A673 (cell line): Measurements from ENCODE around the gene AVPR1B. TPM values are rescaled to one million over a fixed set of nuclear protein-coding genes. Genes with fewer than 3 reads are reported as not detected.

ENCODE experiments used
- BruUV-seq: library from RNA; stranded (reverse); fragments of 400-500 nt; replicated peaks from 2 replicates; lab custom pipeline; 2021; lab: Mats Ljungman, UMichigan
- CTCF ChIA-PET: fragments of 300-600 bp; sonication (Branson Sonifier 250); formaldehyde crosslinking; loops from one replicate; lab custom pipeline; 2022; ENCODE audit warnings: antibody characterized with exemption; lab: Charles Lee
- POLR2A ChIA-PET: fragments of 300-600 bp; sonication (Branson Sonifier 250); formaldehyde crosslinking; loops from one replicate; lab custom pipeline; 2022; ENCODE audit warnings: antibody characterized with exemption; ENCODE audit not compliant: low non-redundant PET; lab: Charles Lee
- DNase-seq: peaks from one replicate; pipeline ENCODE4 v3.0.0-alpha.2; 2015; ENCODE audit warnings: low spot score
- H3K27ac ChIP-seq: fragments of 200-600 bp; sonication (generic); 2 replicates; pipeline ENCODE4 v1.5.1; 2016; ENCODE audit warnings: mixed run types, low read depth, mild to moderate bottlenecking, mixed read lengths, antibody characterized with exemption, low read length; ENCODE audit not compliant: poor library complexity, severe bottlenecking
- H3K27me3 ChIP-seq: fragments of 200-600 bp; sonication (generic); replicated peaks from 2 replicates; pipeline ENCODE4 v1.6.1; 2017; ENCODE audit warnings: mixed run types, low read depth, mild to moderate bottlenecking, mixed read lengths, antibody characterized with exemption, low read length; ENCODE audit not compliant: insufficient read depth, poor library complexity
- H3K36me3 ChIP-seq: fragments of 200-600 bp; sonication (generic); 2 replicates; pipeline ENCODE4 v1.6.1; 2016; ENCODE audit warnings: mixed run types, mild to moderate bottlenecking, mixed read lengths, antibody characterized with exemption, low read length; ENCODE audit not compliant: insufficient read depth, poor library complexity, severe bottlenecking
- H3K4me1 ChIP-seq: fragments of 200-600 bp; sonication (generic); 2 replicates; pipeline ENCODE4 v1.6.1; 2017; ENCODE audit warnings: mixed run types, mild to moderate bottlenecking, mixed read lengths, antibody characterized with exemption, low read length; ENCODE audit not compliant: insufficient read depth, poor library complexity, severe bottlenecking
- H3K4me3 ChIP-seq: fragments of 200-600 bp; sonication (generic); 2 replicates; pipeline ENCODE4 v1.5.1; 2016; ENCODE audit warnings: low read depth, mixed run types, mild to moderate bottlenecking, mixed read lengths, low read length; ENCODE audit not compliant: poor library complexity, severe bottlenecking
- H3K9me3 ChIP-seq: fragments of 200-600 bp; sonication (generic); 2 replicates; pipeline ENCODE4 v1.6.1; 2016; ENCODE audit warnings: mixed run types, low read depth, mild to moderate bottlenecking, mixed read lengths, antibody characterized with exemption, low read length; ENCODE audit not compliant: poor library complexity, severe bottlenecking
- EZH2 ChIP-seq: fragments of 200-600 bp; sonication (generic); IDR thresholded peaks from 2 replicates; pipeline ENCODE4 v1.6.1; 2017; ENCODE audit warnings: borderline replicate concordance, low read depth, mild to moderate bottlenecking, mixed read lengths, antibody characterized with exemption, low read length; ENCODE audit not compliant: poor library complexity, severe bottlenecking
- intact Hi-C: fragments of 100-400 bp; cut with micrococcal nuclease; formaldehyde crosslinking; loops from one replicate; pipeline ENCODE4 v1.10.0; 2022; ENCODE audit not compliant: unreplicated experiment
- total RNA-seq: library from RNA; stranded (reverse); gene quantifications from 2 replicates; pipeline ENCODE4 v1.2.3, GENCODE V29; 2021
- TF ChIP-seq, protein P1 (sequence below): fragments of 300-800, 200-600 bp; sonication (generic); conservative IDR thresholded peaks from 2 replicates; pipeline ENCODE4 v1.5.1; 2017; ENCODE audit warnings: low read depth, mild to moderate bottlenecking, antibody characterized with exemption, low read length, moderate library complexity, mixed read lengths

AVPR1B gene
- total RNA-seq, 1 experiment from 2014 or later = not detected

DNA sequence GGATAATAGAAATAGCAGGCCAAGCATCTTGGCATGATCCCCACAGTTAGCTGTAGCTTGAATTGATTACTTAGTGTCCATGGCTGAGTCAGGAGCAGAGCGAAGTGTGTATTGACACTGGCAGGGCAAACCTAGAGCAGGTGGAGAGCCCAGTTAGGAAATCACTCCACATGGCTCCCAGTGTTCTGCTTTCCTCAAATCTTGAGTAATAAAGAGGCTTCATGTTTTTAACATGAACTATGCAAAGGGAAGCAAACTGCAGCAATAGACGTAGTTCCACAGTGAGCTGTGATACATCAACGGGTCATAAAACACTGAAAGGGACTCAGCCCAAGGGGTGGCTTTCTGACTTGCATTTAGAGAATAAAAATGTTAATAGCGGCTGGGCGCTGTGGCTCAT is 35.3 kb downstream of the AVPR1B start:
- no peak for DNase-seq
- H3K36me3 ChIP-seq = no peaks in the 10 kb centered on the region
- intact Hi-C loops = no loop called here
- H3K27ac ChIP-seq = no peak overlapping the region
- no peak overlapping the region for H3K4me3 ChIP-seq
- CTCF ChIA-PET = no interaction called here
- H3K27me3 ChIP-seq = no peaks in the 10 kb centered on the region
- POLR2A ChIA-PET = no interaction called here
- H3K9me3 ChIP-seq = no peaks in the 10 kb centered on the region
- TF ChIP-seq, protein P1, sequence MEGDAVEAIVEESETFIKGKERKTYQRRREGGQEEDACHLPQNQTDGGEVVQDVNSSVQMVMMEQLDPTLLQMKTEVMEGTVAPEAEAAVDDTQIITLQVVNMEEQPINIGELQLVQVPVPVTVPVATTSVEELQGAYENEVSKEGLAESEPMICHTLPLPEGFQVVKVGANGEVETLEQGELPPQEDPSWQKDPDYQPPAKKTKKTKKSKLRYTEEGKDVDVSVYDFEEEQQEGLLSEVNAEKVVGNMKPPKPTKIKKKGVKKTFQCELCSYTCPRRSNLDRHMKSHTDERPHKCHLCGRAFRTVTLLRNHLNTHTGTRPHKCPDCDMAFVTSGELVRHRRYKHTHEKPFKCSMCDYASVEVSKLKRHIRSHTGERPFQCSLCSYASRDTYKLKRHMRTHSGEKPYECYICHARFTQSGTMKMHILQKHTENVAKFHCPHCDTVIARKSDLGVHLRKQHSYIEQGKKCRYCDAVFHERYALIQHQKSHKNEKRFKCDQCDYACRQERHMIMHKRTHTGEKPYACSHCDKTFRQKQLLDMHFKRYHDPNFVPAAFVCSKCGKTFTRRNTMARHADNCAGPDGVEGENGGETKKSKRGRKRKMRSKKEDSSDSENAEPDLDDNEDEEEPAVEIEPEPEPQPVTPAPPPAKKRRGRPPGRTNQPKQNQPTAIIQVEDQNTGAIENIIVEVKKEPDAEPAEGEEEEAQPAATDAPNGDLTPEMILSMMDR = no peak
- no peak for TF ChIP-seq EZH2
- BruUV-seq = no TSS peak
- H3K4me1 ChIP-seq = no peaks in the 10 kb centered on the region

DNA sequence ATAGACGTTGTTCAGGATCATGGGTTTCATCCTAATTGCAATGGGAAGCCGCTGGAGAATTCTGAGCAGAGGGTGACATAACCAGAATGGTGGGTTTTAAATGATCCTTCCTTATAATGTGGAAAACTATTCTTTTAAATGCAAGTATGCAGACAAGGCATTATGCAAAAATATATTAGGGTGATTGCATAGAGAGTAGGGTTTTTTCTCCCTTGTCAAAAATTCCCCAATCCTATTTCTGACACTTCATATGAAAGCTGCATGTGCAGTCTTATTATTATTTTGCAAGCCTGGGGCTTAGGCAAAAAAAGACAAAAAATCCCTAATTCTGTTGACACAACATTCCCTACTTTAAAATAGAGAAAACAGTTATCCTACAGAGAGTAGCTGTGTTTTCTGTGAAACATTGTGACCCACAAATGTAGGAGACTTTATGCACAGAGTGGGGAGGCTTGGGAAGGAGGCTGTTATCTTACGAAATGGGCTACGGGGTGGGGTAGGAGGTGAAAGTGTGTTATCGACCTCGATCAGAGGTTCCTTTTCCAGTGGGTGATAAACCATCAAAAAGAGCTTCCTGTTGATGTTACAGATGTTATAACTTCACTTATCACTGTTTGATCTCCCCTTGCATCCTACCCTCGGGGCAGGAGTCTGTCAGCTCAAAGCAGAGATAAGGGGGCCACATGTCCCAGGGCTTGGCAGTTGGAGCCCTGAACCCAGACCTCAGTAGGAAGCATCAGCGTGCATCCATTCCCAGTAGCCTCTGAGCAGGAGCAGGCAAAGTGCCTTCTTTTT is 37.0 kb downstream of the AVPR1B start:
- DNase-seq = no peak
- ChIA-PET POLR2A (no interaction called here), CTCF (no interaction called here)
- no peak for TF ChIP-seq EZH2
- TF ChIP-seq, protein P1 = no peak
- Histone ChIP-seq H3K36me3 (no peaks in the 10 kb centered on the region), H3K4me3 (no peak overlapping the region), H3K9me3 (no peaks in the 10 kb centered on the region), H3K27ac (no peak overlapping the region), H3K4me1 (no peaks in the 10 kb centered on the region), H3K27me3 (no peaks in the 10 kb centered on the region)
- intact Hi-C loops = no loop called here
- no TSS peak for BruUV-seq

DNA sequence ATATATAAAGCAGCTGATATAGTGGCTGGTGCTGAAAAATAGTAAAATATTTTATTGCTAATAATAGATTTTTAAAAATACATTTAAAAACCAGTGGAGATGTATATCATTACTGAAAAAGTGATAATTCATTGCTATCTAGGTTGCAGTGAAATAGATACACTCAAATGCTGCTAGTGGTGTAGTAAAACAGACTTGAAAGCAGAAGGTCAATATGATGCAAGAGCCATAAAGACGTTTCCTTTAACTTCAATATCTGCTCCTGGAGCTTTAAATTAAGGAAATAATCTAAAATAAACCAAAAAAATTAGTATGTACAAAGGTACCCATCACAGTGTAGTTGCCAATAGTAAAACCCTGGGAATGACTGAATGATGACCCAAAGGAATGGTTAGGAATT is 38.1 kb downstream of the AVPR1B start:
- ChIA-PET CTCF (no interaction called here), POLR2A (no interaction called here)
- H3K9me3 ChIP-seq = no peaks in the 10 kb centered on the region
- intact Hi-C loops = no loop called here
- BruUV-seq = no TSS peak
- DNase-seq = no peak
- no peak overlapping the region for H3K27ac ChIP-seq
- TF ChIP-seq, protein P1 = no peak
- TF ChIP-seq EZH2 = no peak
- no peaks in the 10 kb centered on the region for H3K27me3 ChIP-seq
- no peaks in the 10 kb centered on the region for H3K36me3 ChIP-seq
- no peaks in the 10 kb centered on the region for H3K4me1 ChIP-seq
- no peak overlapping the region for H3K4me3 ChIP-seq
